GM21619 (cell line): ENCODE results near the gene TLE4.
A peak's percentile ranks its signal among the peaks of the same experiment; 100 is the strongest.
"Not testable (repeated sequence)": the region's sequence is repeated elsewhere in the genome, so short reads cannot be mapped to it uniquely, and the experiment has no call there.

Source experiments
- ATAC-seq: cut with Tn5 transposase; IDR thresholded peaks from one replicate; pipeline ENCODE4 v1.9.1; 2021; ENCODE audit not compliant: unreplicated experiment

TLE4 gene

GRCh38 chr9:79598562-79599345, 27.0 kb downstream of the TLE4 start:
- ATAC-seq: no peak

- no peak for ATAC-seq
Observed at GRCh38 chr9:79600466-79600865, 28.7 kb downstream of the TLE4 start.

GRCh38 chr9:79603222-79603920, 31.6 kb downstream of the TLE4 start:
- ATAC-seq: no peak

- no peak for ATAC-seq
Observed at GRCh38 chr9:79604149-79604548, 32.4 kb downstream of the TLE4 start.

GRCh38 chr9:79604921-79605562, 33.3 kb downstream of the TLE4 start:
- ATAC-seq: no peak

GRCh38 chr9:79606529-79606928, 34.8 kb downstream of the TLE4 start:
- not testable (repeated sequence) for ATAC-seq

GRCh38 chr9:79609468-79610018, 37.8 kb downstream of the TLE4 start:
- no peak for ATAC-seq

GRCh38 chr9:79610019-79610631, 38.4 kb downstream of the TLE4 start:
- no peak for ATAC-seq

- peak; percentile 76 for ATAC-seq
Observed at GRCh38 chr9:79610791-79611614, 39.2 kb downstream of the TLE4 start.

GRCh38 chr9:79613145-79613544, 41.4 kb downstream of the TLE4 start:
- ATAC-seq: no peak

GRCh38 chr9:79615038-79615437, 43.3 kb downstream of the TLE4 start:
- no peak for ATAC-seq

GRCh38 chr9:79616013-79616412, 44.2 kb downstream of the TLE4 start:
- no peak for ATAC-seq

GRCh38 chr9:79616971-79617370, 45.2 kb downstream of the TLE4 start:
- no peak for ATAC-seq

GRCh38 chr9:79617395-79617794, 45.6 kb downstream of the TLE4 start:
- ATAC-seq: no peak

GRCh38 chr9:79619930-79620329, 48.2 kb downstream of the TLE4 start:
- no peak for ATAC-seq

- no peak for ATAC-seq
Observed at GRCh38 chr9:79621916-79622575, 50.3 kb downstream of the TLE4 start.

- ATAC-seq: peak; percentile 95
Observed at GRCh38 chr9:79623799-79624721, 52.3 kb downstream of the TLE4 start.

GRCh38 chr9:79629721-79630120, 58.0 kb downstream of the TLE4 start:
- no peak for ATAC-seq
